Fibroblast of lung (primary cell): ENCODE data around the gene PIK3R1. TPM values are rescaled to one million over a fixed set of nuclear protein-coding genes. Genes with fewer than 3 reads are reported as not detected.

Experiments
- DNase-seq, 2 donors: peaks; one replicate each; pipeline versions ENCODE4 v3.0.0 to v3.0.0-alpha.2; 2010; ENCODE audit warnings: low read depth in 2 of 2
- H2AFZ ChIP-seq: 2 replicates; pipeline ENCODE4 v1.5.1; 2012; ENCODE audit warnings: low read length, control low read depth, inconsistent platforms
- H3K27ac ChIP-seq: 2 replicates; pipeline ENCODE4 v1.5.1; 2011; ENCODE audit warnings: low read length, control low read depth; ENCODE audit not compliant: insufficient read depth
- H3K27me3 ChIP-seq: 2 replicates; pipeline ENCODE4 v1.5.1; 2011; ENCODE audit warnings: mild to moderate bottlenecking, low read length; ENCODE audit not compliant: control insufficient read depth, insufficient read depth
- H3K36me3 ChIP-seq: 2 replicates; pipeline ENCODE4 v1.5.1; 2011; ENCODE audit warnings: low read length; ENCODE audit not compliant: control insufficient read depth, insufficient read depth
- H3K4me1 ChIP-seq: 2 replicates; pipeline ENCODE4 v1.5.1; 2011; ENCODE audit warnings: low read length; ENCODE audit not compliant: control insufficient read depth, insufficient read depth; ENCODE audit errors: extremely low read depth
- H3K4me2 ChIP-seq: 2 replicates; pipeline ENCODE4 v1.5.1; 2011; ENCODE audit warnings: low read length, control low read depth; ENCODE audit not compliant: insufficient read depth; ENCODE audit errors: extremely low read depth
- H3K4me3 ChIP-seq, 4 experiments: fragments of 200-600 bp in 1 of 4; sonication (generic) in 1 of 4; replicated peaks in 1 of 4; 2 replicates each; pipeline ENCODE4 v1.5.1; 2011 to 2016; ENCODE audit warnings: low read length in 4 of 4, low read depth in 3 of 4, mild to moderate bottlenecking in 3 of 4, control low read depth in 2 of 4, inconsistent platforms in 1 of 4, mixed read lengths in 1 of 4; ENCODE audit not compliant: insufficient read depth in 1 of 4; ENCODE audit errors: control extremely low read depth in 1 of 4
- H3K79me2 ChIP-seq: 2 replicates; pipeline ENCODE4 v1.5.1; 2012; ENCODE audit warnings: mild to moderate bottlenecking, low read length, inconsistent platforms; ENCODE audit not compliant: control insufficient read depth, insufficient read depth
- H3K9ac ChIP-seq: 2 replicates; pipeline ENCODE4 v1.5.1; 2011; ENCODE audit warnings: mild to moderate bottlenecking, low read length, control low read depth; ENCODE audit not compliant: insufficient read depth
- H3K9me3 ChIP-seq: 2 replicates; pipeline ENCODE4 v1.5.1; 2012; ENCODE audit warnings: low read depth, low read length; ENCODE audit not compliant: control insufficient read depth, insufficient read depth
- H4K20me1 ChIP-seq: 2 replicates; pipeline ENCODE4 v1.5.1; 2011; ENCODE audit warnings: low read length; ENCODE audit not compliant: control insufficient read depth, insufficient read depth; ENCODE audit errors: extremely low read depth
- CTCF ChIP-seq, 2 donors: IDR thresholded peaks in 1 of 2; conservative IDR thresholded peaks in 1 of 2; 1 replicate in 1 of 2; 2 replicates in 1 of 2; pipeline ENCODE4 v1.5.1; 2011 to 2012; ENCODE audit warnings: low read length in 2 of 2, control low read depth in 1 of 2, inconsistent platforms in 1 of 2, low read depth in 1 of 2, mild to moderate bottlenecking in 1 of 2
- EZH2 ChIP-seq: IDR thresholded peaks from 2 replicates; pipeline ENCODE4 v1.5.1; 2012; ENCODE audit warnings: low read length, control low read depth, mild to moderate bottlenecking; ENCODE audit errors: missing control alignments
- polyA minus RNA-seq: library from RNA; depleted of rRNA, polyadenylated mRNA; stranded (reverse); fragments of >200 nt; gene quantifications from 2 replicates; pipeline ENCODE4 v1.2.3, GENCODE V29; 2011; ENCODE audit warnings: low replicate concordance
- polyA plus RNA-seq, 2 donors: library from polyadenylated mRNA; depleted of rRNA in 1 of 2; stranded (reverse) in 1 of 2; unstranded in 1 of 2; fragments of >200 nt; gene quantifications; 2 replicates each; pipeline ENCODE4 v1.2.1, GENCODE V29; 2011 to 2012; ENCODE audit warnings: missing spikeins in 1 of 2
- total RNA-seq: library from RNA; depleted of rRNA; stranded (reverse); fragments of >200 nt; gene quantifications from 2 replicates; pipeline ENCODE4 v1.2.1, GENCODE V29; 2014

The PIK3R1 gene
- 25.2 and 36.3 TPM in 2 replicates for total RNA-seq
- polyA plus RNA-seq: 10.9 and 17.7 TPM in 2 replicates
- polyA plus RNA-seq (2012): 13.1 and 23.3 TPM in 2 replicates
- 61.5 and 102 TPM in 2 replicates for polyA minus RNA-seq

GRCh38 chr5:68215208-68215897 lies at the start of gene PIK3R1:
PIK3R1 (plus strand) TSS chr5:68215756; CDS start chr5:68226676, 10,920 bp downstream.
- H3K9me3 ChIP-seq: no peaks in the 10 kb centered on the region

GRCh38 chr5:68167195-68167651 lies 48.3 kb upstream of the PIK3R1 start:
- DNase-seq: no peak
- no peaks in the 10 kb centered on the region for H3K9me3 ChIP-seq
- H3K27ac ChIP-seq: no peak overlapping the region
- no peak overlapping the region for H3K9ac ChIP-seq
- no peaks in the 10 kb centered on the region for H3K27me3 ChIP-seq
- H3K79me2 ChIP-seq: no peaks in the 10 kb centered on the region
- no peaks in the 10 kb centered on the region for H4K20me1 ChIP-seq
- no peak overlapping the region for H3K4me3 ChIP-seq
- no peak overlapping the region for H3K4me2 ChIP-seq
- peaks cover 2% of the 10 kb centered on the region for H3K4me1 ChIP-seq
- H2AFZ ChIP-seq: no peak overlapping the region
- TF ChIP-seq EZH2: no peak
- TF ChIP-seq CTCF (conservative IDR thresholded peaks at IDR 0.05 in 1 of 2, IDR thresholded peaks at IDR 0.05 in 1 of 2; ENCODE audit: low read depth in 1 of 2, low read length in 2 of 2): no peak
- H3K36me3 ChIP-seq: no peaks in the 10 kb centered on the region

More at GRCh38 chr5:68215208-68215897, at the start of gene PIK3R1:
- peak within 1 kb of the TSS; percentile 68 to 96 (median 89) for H3K4me3 ChIP-seq
- H3K27ac ChIP-seq: peak within 1 kb of the TSS; percentile 87
- peak; percentile 91 to 95 for DNase-seq
- peak within 1 kb of the TSS; percentile 61 for H2AFZ ChIP-seq
- no peaks in the 10 kb centered on the region for H3K4me1 ChIP-seq
- H4K20me1 ChIP-seq: no peaks in the 10 kb centered on the region
- TF ChIP-seq CTCF (conservative IDR thresholded peaks at IDR 0.05 in 1 of 2, IDR thresholded peaks at IDR 0.05 in 1 of 2; ENCODE audit: low read depth in 1 of 2, low read length in 2 of 2) (peak; percentile 30 to 38), EZH2 (no peak)
- H3K4me2 ChIP-seq: peak within 1 kb of the TSS; percentile 88
- H3K27me3 ChIP-seq: no peaks in the 10 kb centered on the region
- H3K79me2 ChIP-seq: peaks cover 42% of the 10 kb centered on the region
- H3K36me3 ChIP-seq: no peaks in the 10 kb centered on the region
- peak within 1 kb of the TSS; percentile 83 for H3K9ac ChIP-seq

GRCh38 chr5:68169903-68170302 lies 45.7 kb upstream of the PIK3R1 start:
- Histone ChIP-seq H3K9ac (no peak overlapping the region), H3K36me3 (no peaks in the 10 kb centered on the region), H3K27me3 (no peaks in the 10 kb centered on the region), H3K79me2 (no peaks in the 10 kb centered on the region), H4K20me1 (no peaks in the 10 kb centered on the region), H3K4me3 (no peak overlapping the region), H2AFZ (no peak overlapping the region), H3K4me1 (peaks cover 2% of the 10 kb centered on the region), H3K4me2 (peak overlapping the region; percentile 4), H3K27ac (no peak overlapping the region), H3K9me3 (no peaks in the 10 kb centered on the region)
- DNase-seq: peak in 1 of 2 donors; percentile 83
- TF ChIP-seq EZH2 (no peak), CTCF (conservative IDR thresholded peaks at IDR 0.05 in 1 of 2, IDR thresholded peaks at IDR 0.05 in 1 of 2; ENCODE audit: low read depth in 1 of 2, low read length in 2 of 2) (no peak)
